GM03348 (cell line): ENCODE data around the gene OSBPL10.
"Not testable (repeated sequence)": the region's sequence is repeated elsewhere in the genome, so short reads cannot be mapped to it uniquely, and the experiment has no call there.

Source experiments
- DNase-seq: peaks from one replicate; pipeline ENCODE4 v3.0.0; 2012; ENCODE audit warnings: low spot score

The OSBPL10 gene

DNA sequence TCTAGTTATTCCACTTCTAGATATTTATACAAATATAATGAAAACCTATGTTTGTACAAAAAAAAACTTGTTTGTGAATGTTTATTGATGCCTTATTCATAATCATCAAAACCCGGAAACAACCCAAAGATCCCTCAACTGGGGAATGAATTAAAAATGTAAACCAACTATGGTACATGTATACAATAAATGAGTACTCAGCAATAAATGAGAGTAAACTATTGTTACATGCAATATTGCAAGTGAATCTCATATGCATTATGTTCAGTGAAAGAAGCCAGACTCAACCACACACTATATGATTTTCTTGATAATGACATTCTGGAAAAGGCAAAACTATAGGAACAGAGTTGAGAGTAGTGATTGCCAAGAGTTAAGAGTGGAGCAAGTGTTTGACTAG is 12.8 kb upstream of the OSBPL10 start:
- no peak for DNase-seq

GRCh38 chr3:31992995-31993394 is 11.9 kb upstream of the OSBPL10 start:
- DNase-seq, result not testable (repeated sequence)

- no peak for DNase-seq
Observed at GRCh38 chr3:31988271-31988670, 7.2 kb upstream of the OSBPL10 start.

DNA sequence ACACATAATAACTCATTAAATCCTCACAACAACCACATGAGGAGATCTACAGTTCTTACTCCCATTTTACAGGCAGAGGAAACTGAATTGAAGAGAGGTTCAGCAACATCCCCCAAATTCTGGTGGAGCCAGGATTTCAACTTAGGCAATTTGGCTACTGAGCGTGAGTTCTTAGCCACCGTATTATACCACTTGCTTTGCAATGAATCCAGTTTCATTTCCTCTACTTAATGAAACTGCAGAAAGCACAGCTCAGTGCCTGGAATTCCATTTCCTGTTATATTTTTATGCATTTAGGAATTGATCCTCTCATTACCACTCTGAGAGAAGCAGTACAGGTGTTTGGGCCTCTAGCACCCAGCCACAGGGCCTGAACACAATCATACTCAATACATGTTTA is 4.8 kb upstream of the OSBPL10 start:
- DNase-seq, result no peak

- no peak for DNase-seq
Observed at GRCh38 chr3:31984321-31984720, 3.3 kb upstream of the OSBPL10 start.

GRCh38 chr3:31980530-31981205 is 394 bp downstream of the OSBPL10 start:
- peak; percentile 15 for DNase-seq

DNA sequence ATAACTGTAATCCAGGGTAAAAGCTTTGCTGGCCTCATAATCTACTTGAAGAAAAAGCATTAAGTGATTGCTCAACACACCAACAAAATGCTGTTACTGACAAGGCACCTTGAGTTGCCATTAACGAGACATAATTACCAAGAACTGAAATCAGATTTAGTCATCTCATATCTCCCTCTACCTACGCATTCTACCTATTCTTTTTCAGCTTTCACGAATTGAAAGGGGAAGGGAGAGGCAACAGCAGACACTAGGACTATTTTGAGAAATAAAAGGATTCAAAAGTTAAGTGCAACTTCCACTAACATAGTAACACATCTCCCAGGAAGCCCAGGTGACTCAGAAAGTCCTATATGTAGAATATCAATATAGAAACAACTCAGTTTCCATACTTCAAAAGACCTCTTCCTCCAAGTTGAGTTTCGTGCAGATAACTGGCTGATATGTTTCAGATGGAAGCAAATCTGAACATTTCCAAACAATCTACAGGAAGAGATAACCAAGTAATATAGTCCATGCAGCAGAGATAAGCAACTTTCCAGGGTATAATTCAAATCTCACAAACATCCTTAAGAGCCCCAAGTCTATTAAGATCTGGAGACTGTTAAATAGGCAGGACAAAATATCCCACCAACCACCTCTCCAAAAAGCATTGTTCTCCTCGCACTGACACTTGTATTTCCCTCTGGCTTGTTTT is 1.9 kb downstream of the OSBPL10 start:
- DNase-seq, result no peak

- no peak for DNase-seq
Observed at GRCh38 chr3:31978553-31978952, 2.5 kb downstream of the OSBPL10 start.

DNA sequence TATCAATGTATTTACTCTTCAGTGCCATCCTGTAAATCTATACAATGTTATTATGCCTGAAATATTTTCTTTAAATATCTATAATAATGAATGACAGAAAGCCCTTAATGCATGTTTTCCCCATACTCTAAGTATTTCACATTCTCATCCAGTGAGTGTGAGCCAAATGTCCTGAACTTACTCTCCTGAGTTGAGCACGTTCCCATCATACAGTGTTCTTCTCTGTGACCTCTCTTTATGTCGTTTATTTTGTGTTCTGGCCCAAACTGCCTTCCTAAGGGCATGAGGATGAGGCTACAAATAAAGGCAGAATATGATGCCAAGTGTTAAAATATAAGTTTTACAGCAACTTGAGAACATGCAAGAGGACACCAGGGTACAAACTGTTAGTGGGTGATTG is 3.3 kb downstream of the OSBPL10 start:
- DNase-seq, result no peak

- no peak for DNase-seq
Observed at GRCh38 chr3:31976302-31976701, 4.8 kb downstream of the OSBPL10 start.

GRCh38 chr3:31974964-31975363 is 6.1 kb downstream of the OSBPL10 start:
- no peak for DNase-seq

DNA sequence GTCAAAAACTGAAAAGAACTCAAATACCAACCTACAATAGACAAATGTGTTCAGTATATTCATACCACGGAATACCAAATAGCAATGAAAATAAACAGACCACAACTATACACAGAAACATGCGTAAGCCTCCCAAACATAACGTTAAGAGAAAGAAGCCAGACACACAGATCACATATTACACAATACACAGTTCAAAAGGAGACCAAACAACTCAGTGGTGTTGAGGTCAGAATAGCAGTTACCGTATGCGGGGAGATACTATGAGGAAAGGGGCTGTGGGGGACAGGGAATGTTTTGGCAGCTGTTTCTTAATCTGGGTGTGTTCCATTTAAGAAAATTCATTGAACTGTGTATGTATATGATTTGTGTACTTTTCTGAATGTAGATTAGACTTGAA is 6.6 kb downstream of the OSBPL10 start:
- DNase-seq, result no peak

DNA sequence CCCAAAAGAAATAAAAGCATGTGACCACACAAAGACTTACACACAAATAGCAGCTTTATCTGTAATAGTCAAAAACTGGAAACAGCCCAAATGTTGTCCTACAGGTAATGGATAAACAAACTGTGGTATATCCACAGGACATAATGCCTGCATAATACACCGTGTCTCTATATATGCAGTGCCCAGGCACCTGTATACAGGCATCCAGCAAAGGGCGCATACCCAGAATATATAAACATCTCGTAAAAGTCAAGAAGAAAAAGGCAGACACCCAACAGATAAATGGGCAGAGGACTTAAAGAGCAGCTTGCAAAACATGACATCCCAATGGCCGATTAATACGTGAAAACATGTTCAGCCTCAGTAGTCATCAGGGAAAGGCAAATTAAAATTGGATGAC is 7.2 kb downstream of the OSBPL10 start:
- no peak for DNase-seq

DNA sequence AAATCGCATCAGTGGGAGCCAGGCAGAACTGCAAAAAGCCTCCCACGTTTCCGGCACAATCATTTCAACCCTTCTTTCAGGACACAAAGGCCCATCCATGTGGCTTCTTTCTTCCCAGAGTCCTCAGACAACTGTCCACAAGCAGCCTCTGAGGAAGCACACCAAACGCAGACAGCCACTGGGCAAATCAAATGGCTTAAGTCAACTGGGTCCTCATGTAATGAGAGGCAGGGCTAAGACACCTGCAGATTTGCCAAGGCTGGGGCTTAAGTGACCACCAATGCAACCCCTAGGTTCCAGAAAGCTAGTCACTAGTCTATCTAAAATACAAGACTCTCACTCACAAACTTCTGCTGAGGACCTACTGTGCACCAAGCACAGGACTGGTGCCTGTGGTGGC is 8.0 kb downstream of the OSBPL10 start:
- DNase-seq, result no peak

DNA sequence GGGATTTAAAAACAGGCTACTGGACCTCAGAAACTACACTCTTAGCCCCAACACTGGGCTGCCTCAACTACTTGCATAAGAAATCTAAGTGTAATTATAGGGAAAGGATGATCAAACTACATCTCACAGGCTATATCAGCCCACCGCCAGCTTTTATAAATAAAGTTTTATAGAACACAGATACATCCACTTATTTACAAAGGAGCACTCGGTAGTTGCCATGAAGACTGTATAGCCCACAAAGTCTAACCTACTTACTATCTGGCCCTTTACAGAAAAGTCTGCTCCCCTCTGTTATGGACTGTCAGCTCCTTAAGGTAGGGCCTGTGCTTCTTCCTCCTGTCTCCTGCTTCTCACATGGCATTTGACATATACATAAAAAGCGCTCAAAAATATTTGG is 9.5 kb downstream of the OSBPL10 start:
- no peak for DNase-seq

GRCh38 chr3:31968927-31969418 is 12.1 kb downstream of the OSBPL10 start:
- peak; percentile 57 for DNase-seq

DNA sequence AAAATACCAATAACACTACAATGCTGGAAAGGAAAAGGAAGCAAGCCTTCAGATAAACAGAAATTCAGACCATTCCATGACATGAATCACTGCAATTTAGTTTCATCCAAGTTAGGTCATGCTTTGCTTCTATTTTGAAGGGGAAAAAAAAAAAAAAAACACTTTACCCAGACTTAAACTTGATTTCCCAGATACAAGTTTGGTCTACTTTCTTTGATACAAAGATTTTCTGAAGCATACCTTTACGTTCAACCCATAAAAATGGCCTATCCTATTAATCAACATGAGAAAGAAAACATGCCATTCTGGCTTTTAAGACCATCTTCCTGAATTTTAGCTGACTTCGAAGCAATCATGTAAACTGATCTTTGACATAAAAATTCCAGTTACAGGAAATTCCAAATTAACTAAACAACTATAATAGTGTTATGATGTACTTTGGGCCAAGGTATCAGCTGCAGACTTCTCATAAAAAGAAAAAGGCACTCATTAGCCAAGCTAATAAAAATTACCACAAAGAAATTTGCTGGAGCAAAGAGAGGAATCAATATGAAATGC is 12.6 kb downstream of the OSBPL10 start:
- DNase-seq, result peak; percentile 13

- no peak for DNase-seq
Observed at GRCh38 chr3:31967592-31967991, 13.5 kb downstream of the OSBPL10 start.

DNA sequence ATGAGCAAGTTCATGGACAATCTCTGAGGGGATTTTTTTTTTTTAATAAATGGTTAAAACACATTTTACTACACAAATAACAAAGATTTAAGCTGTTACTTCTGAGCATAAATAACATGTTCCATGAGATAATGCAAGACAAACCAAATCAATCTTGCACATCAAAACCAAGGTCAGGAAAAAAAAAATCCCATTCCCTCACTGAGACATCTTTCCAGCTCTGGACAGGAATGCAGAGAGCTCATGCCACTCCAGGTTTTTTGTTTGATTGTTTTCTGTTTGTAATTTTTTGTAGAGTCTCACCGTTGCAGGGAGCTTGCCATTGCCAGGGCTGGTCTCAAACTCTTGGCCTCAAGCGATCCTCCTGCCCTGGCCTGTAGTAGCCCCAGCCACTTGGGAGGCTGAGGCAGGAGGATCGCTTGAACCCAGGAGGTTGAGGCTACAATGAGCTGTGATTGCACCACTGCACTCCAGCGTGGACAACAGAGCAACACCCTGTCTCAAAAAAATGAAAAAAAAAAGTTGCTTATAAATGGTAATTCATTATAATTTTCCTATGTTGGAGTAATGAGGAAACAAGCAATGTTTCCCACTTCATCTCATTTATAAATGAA is 14.0 kb downstream of the OSBPL10 start:
- no peak for DNase-seq

DNA sequence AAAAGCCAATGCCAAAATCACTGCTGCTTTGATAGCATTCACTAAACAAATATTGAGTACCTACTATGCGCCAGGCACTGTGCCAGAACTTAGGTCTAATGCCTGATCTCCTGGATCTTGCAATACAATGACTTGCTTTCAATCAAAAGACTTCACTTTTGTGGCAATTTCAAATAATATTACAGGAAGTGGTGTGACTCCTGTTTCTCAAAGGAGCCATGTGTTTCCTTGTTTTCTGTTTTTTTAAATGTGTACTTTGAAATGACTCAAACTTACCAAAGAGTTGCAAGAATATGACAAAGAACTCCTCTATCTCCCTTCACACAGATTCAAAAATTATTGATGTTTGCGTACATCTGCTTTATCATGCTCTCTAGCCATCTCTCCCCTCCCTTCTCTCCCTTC is 18.3 kb downstream of the OSBPL10 start:
- no peak for DNase-seq

DNA sequence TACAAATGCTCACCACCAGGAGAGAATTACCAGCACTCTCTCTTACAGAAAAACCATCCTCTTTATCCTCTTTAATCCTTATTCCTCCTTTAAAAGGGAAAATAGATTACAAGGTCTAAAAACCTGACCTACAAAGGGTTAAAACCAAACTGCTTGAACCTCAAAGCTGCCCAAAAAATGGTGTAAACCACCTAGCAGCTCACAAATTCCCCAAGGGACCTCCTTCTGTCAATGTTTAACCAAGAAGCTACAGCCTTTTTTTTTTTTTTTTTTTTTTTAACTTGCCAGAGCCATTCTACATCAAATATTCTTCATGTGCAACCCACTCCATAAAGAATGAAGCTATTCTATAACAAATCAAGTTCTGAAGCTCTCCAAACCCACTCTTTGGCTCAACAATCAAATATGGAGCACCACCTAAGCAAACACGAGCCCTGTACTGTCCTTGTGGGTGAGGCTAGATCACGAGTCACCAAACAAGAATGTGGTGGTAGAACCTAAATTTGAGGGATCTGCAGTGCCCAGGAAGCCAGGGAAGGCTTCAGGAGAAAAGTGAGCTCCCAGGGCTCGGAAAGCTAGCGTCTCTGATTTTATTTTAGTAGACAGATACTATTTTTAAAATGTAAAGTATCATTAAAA is 20.1 kb downstream of the OSBPL10 start:
- peak; percentile 34 for DNase-seq

GRCh38 chr3:31959951-31960792 is 20.9 kb downstream of the OSBPL10 start:
- no peak for DNase-seq
